IMR-90 (cell line): ENCODE data around the gene DDX42. TPM values are rescaled to one million over a fixed set of nuclear protein-coding genes. Genes with fewer than 3 reads are reported as not detected.

Source experiments
- ATAC-seq: fragments of 200-7000 bp; cut with Tn5 transposase; 2 replicates; pipeline ENCODE4 v1.9.1; 2020; ENCODE audit warnings: low read depth, mild to moderate bottlenecking, moderate library complexity
- BruUV-seq: library from RNA; stranded (reverse); fragments of 400-500 nt; replicated peaks from 2 replicates; lab custom pipeline; 2021; lab: Mats Ljungman, UMichigan
- CTCF ChIA-PET: fragments of 300-600 bp; formaldehyde crosslinking; extraction: SDS; loops from one replicate; lab custom pipeline; 2021; ENCODE audit warnings: antibody characterized with exemption; lab: Yijun Ruan, JAX
- POLR2A ChIA-PET: fragments of 300-600 bp; sonication (Branson Sonifier 250); formaldehyde crosslinking; loops from one replicate; lab custom pipeline; 2022; ENCODE audit warnings: antibody characterized with exemption; ENCODE audit not compliant: unreplicated experiment; lab: Charles Lee
- DNase-seq: peaks from one replicate; pipeline ENCODE4 v3.0.0; 2013
- H2AFZ ChIP-seq: replicated peaks from 2 replicates; pipeline ENCODE3; 2013; ENCODE audit warnings: low read length, mild to moderate bottlenecking; ENCODE audit not compliant: poor library complexity
- H2AK5ac ChIP-seq: 2 replicates; pipeline ENCODE4 v1.6.1; 2013; ENCODE audit warnings: low read depth, low read length, inconsistent platforms
- H2AK9ac ChIP-seq: replicated peaks from 2 replicates; pipeline ENCODE3; 2013; ENCODE audit warnings: mild to moderate bottlenecking, low read depth, low read length, moderate library complexity; ENCODE audit not compliant: poor library complexity
- H2BK120ac ChIP-seq: 2 replicates; pipeline ENCODE4 v1.6.1; 2013; ENCODE audit warnings: low read depth, low read length, inconsistent platforms
- H2BK15ac ChIP-seq: 3 replicates; pipeline ENCODE4 v1.6.1; 2013; ENCODE audit warnings: low read depth, low read length, inconsistent platforms
- H2BK20ac ChIP-seq: 2 replicates; pipeline ENCODE4 v1.6.1; 2013; ENCODE audit warnings: low read depth, mild to moderate bottlenecking, inconsistent platforms, low read length, moderate library complexity
- H2BK5ac ChIP-seq: 2 replicates; pipeline ENCODE4 v1.6.1; 2013; ENCODE audit warnings: mild to moderate bottlenecking, low read depth, low read length, inconsistent platforms; ENCODE audit not compliant: poor library complexity, severe bottlenecking
- H3K14ac ChIP-seq: replicated peaks from 2 replicates; pipeline ENCODE4 v1.6.1; 2013; ENCODE audit warnings: low read depth, low read length, inconsistent platforms
- H3K18ac ChIP-seq: 2 replicates; pipeline ENCODE4 v1.6.1; 2013; ENCODE audit warnings: low read depth, low read length, control low read depth
- H3K23ac ChIP-seq: 2 replicates; pipeline ENCODE4 v1.6.1; 2013; ENCODE audit warnings: low read depth, low read length, inconsistent platforms
- H3K27ac ChIP-seq: 2 replicates; pipeline ENCODE4 v1.5.1; 2013; ENCODE audit warnings: mild to moderate bottlenecking, control low read depth, low read length; ENCODE audit not compliant: insufficient read depth
- H3K27me3 ChIP-seq: 2 replicates; pipeline ENCODE4 v1.6.1; 2013; ENCODE audit warnings: low read length; ENCODE audit not compliant: control insufficient read depth, insufficient read depth
- H3K36me3 ChIP-seq: 2 replicates; pipeline ENCODE4 v1.6.1; 2013; ENCODE audit warnings: low read length, mixed read lengths; ENCODE audit not compliant: control insufficient read depth, insufficient read depth
- H3K4ac ChIP-seq: 2 replicates; pipeline ENCODE4 v1.6.1; 2013; ENCODE audit warnings: low read depth, low read length, inconsistent platforms
- H3K4me1 ChIP-seq: 2 replicates; pipeline ENCODE4 v1.6.1; 2013; ENCODE audit warnings: low read length, mixed read lengths; ENCODE audit not compliant: control insufficient read depth, insufficient read depth
- H3K4me2 ChIP-seq: 2 replicates; pipeline ENCODE4 v1.6.1; 2013; ENCODE audit warnings: low read depth, mild to moderate bottlenecking, control low read depth, low read length, moderate library complexity
- H3K4me3 ChIP-seq: 2 replicates; pipeline ENCODE4 v1.5.1; 2013; ENCODE audit warnings: low read depth, mild to moderate bottlenecking, control low read depth, low read length, moderate library complexity; ENCODE audit not compliant: insufficient read depth
- H3K56ac ChIP-seq: 2 replicates; pipeline ENCODE4 v1.6.1; 2013; ENCODE audit warnings: low read length, inconsistent platforms; ENCODE audit not compliant: insufficient read depth; ENCODE audit errors: extremely low read depth
- H3K79me1 ChIP-seq, 2 experiments: 2 replicates each; pipeline ENCODE4 v1.6.1; 2013; ENCODE audit warnings: low read length in 2 of 2, inconsistent platforms in 1 of 2, low read depth in 1 of 2
- H3K9ac ChIP-seq: 2 replicates; pipeline ENCODE4 v1.6.1; 2013; ENCODE audit warnings: low read depth, low read length, control low read depth
- H3K9me1 ChIP-seq: 2 replicates; pipeline ENCODE4 v1.6.1; 2013; ENCODE audit warnings: low read length, inconsistent platforms; ENCODE audit not compliant: insufficient read depth
- H3K9me3 ChIP-seq: 2 replicates; pipeline ENCODE4 v1.6.1; 2013; ENCODE audit warnings: low read length; ENCODE audit not compliant: control insufficient read depth, insufficient read depth
- H4K20me1 ChIP-seq: 2 replicates; pipeline ENCODE4 v1.6.1; 2013; ENCODE audit warnings: low read length, inconsistent platforms; ENCODE audit not compliant: insufficient read depth
- H4K5ac ChIP-seq: 2 replicates; pipeline ENCODE4 v1.6.1; 2013; ENCODE audit warnings: mild to moderate bottlenecking, low read depth, low read length, control low read depth
- H4K8ac ChIP-seq, 2 experiments: 2 replicates each; pipeline ENCODE4 v1.6.1; 2013; ENCODE audit warnings: low read depth in 2 of 2, low read length in 2 of 2, control low read depth in 1 of 2, inconsistent platforms in 1 of 2
- H4K91ac ChIP-seq: 2 replicates; pipeline ENCODE4 v1.6.1; 2013; ENCODE audit warnings: low read depth, low read length, inconsistent platforms; ENCODE audit not compliant: insufficient read depth
- BHLHE40 ChIP-seq: fragments of 150-350 bp; IDR thresholded peaks from 2 replicates; pipeline ENCODE4 v1.6.1; 2016; ENCODE audit warnings: mild to moderate bottlenecking, low read depth, low read length
- CEBPB ChIP-seq: IDR thresholded peaks from 2 replicates; pipeline ENCODE4 v1.6.1; 2012; ENCODE audit warnings: low read depth, low read length, improper control_type of control experiment
- ELK1 ChIP-seq: fragments of 150-350 bp; IDR thresholded peaks from 2 replicates; pipeline ENCODE4 v1.6.1; 2016; ENCODE audit warnings: low read depth, mild to moderate bottlenecking, low read length, moderate library complexity, borderline replicate concordance
- FOS ChIP-seq: fragments of 150-350 bp; IDR thresholded peaks from 2 replicates; pipeline ENCODE4 v1.6.1; 2016; ENCODE audit warnings: low read depth, low read length
- MXI1 ChIP-seq: IDR thresholded peaks from 2 replicates; pipeline ENCODE4 v1.6.1; 2012; ENCODE audit warnings: low read depth, mild to moderate bottlenecking, low read length, moderate library complexity, borderline replicate concordance
- NFE2L2 ChIP-seq: fragments of 150-350 bp; IDR thresholded peaks from 2 replicates; pipeline ENCODE4 v1.6.1; 2016; ENCODE audit warnings: low read depth, mild to moderate bottlenecking, low read length
- RAD21 ChIP-seq: IDR thresholded peaks from 2 replicates; pipeline ENCODE4 v1.6.1; 2012; ENCODE audit warnings: low read length, improper control_type of control experiment
- RFX5 ChIP-seq: IDR thresholded peaks from 2 replicates; pipeline ENCODE4 v1.8.0; 2012; ENCODE audit warnings: low read depth, mild to moderate bottlenecking, low read length, moderate library complexity
- SMC3 ChIP-seq: fragments of 150-350 bp; IDR thresholded peaks from 2 replicates; pipeline ENCODE4 v1.6.1; 2016; ENCODE audit warnings: low read depth, mild to moderate bottlenecking, antibody characterized with exemption, low read length, moderate library complexity
- USF2 ChIP-seq: fragments of 150-350 bp; IDR thresholded peaks from 2 replicates; pipeline ENCODE4 v1.6.1; 2017; ENCODE audit warnings: mild to moderate bottlenecking, antibody characterized with exemption, low read length, low read depth
- WGBS, 2 experiments: methylation state at CpG; one replicate each; pipeline versions ENCODE4 v1.1.5 to v1.1.7; 2013; ENCODE audit warnings: missing lambda C conversion rate in 2 of 2; ENCODE audit not compliant: insufficient read length in 1 of 2; ENCODE audit errors: extremely low coverage in 2 of 2; 5-methylcytosine and 5-hydroxymethylcytosine counted together
- dilution Hi-C: fragments of 300-500 bp; cut with HindIII; formaldehyde crosslinking; loops from one replicate; pipeline ENCODE4 v1.14.3; 2018; ENCODE audit warnings: low sequenced_read_pairs; ENCODE audit not compliant: unreplicated experiment
- in situ Hi-C: fragments of 300-500 bp; cut with MboI; formaldehyde crosslinking; loops from 3 replicates; pipeline ENCODE4 v1.14.3; 2019; ENCODE audit warnings: low sequenced_read_pairs, inconsistent platforms, mixed read lengths
- intact Hi-C: fragments of 100-400 bp; cut with micrococcal nuclease; formaldehyde crosslinking; loops from 2 replicates; pipeline ENCODE4 v1.10.0; 2022
- polyA plus RNA-seq, 3 experiments: library from polyadenylated mRNA; depleted of rRNA; stranded (reverse); fragments of >200 nt; gene quantifications; 2 replicates each; pipeline ENCODE4 v1.2.3, GENCODE V29; 2012; ENCODE audit warnings: low replicate concordance in 1 of 3
- total RNA-seq: library from RNA; depleted of rRNA; stranded (reverse); fragments of >200 nt; gene quantifications from 2 replicates; pipeline ENCODE4 v1.2.3, GENCODE V29; 2012
- TF ChIP-seq, protein P1 (sequence below): conservative IDR thresholded peaks from 2 replicates; pipeline ENCODE4 v1.5.1; 2012; ENCODE audit warnings: mild to moderate bottlenecking, low read depth, low read length, improper control_type of control experiment

The DDX42 gene
- total and polyA plus RNA-seq, 2 of the 4 experiments (the other 2 are of a cell fraction), result 75.8 to 91.5 TPM

DNA sequence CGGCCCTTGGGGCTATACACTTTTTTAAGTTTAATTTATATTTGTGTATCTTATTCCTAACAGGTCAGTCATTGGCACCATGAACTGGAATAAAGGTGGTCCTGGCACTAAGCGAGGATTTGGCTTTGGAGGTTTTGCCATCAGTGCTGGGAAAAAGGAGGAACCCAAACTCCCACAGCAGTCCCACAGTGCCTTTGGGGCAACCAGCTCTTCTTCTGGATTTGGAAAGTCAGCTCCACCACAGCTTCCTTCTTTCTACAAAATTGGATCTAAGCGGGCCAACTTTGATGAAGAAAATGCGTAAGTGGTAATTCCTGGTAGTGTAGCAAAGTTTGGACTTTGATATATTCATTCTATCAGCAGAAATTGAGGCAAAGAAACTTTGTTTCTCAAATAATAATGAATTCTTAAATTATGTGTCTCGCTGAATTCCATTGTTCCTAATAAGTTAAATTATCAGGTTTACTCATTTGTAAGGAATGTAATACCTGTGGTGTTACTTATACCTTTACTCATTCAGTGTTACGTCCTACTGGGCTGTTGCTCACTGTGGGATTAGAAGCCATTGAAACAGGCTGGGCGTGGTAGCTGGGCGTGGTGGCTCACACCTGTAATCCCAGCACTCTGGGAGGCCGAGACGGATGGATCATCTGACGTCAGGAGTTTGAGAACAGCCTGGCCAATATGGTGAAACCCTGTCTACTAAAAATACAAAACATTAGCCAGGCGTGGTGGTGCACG lies 13.2 kb downstream of the DDX42 start:
- H2BK15ac ChIP-seq, result no peak overlapping the region
- H3K14ac ChIP-seq, result no peak overlapping the region
- H3K23ac ChIP-seq, result no peak overlapping the region
- peaks cover 6% of the 10 kb centered on the region; the same call in 1 of the 2 replicates for H3K4me1 ChIP-seq
- no peak overlapping the region for H3K4ac ChIP-seq
- H4K8ac ChIP-seq, result no peak overlapping the region
- dilution Hi-C loops, result no loop called here
- DNase-seq, result no peak
- H3K4me3 ChIP-seq, result no peak overlapping the region
- no peak overlapping the region for H2AK5ac ChIP-seq
- H4K5ac ChIP-seq, result no peak overlapping the region
- peaks cover 12% of the 10 kb centered on the region for H3K9me1 ChIP-seq
- no peak overlapping the region for H2BK5ac ChIP-seq
- H3K9me3 ChIP-seq, result no peaks in the 10 kb centered on the region
- H2AK9ac ChIP-seq, result no peak overlapping the region
- no peak overlapping the region for H2BK20ac ChIP-seq
- H2AFZ ChIP-seq, result no peak overlapping the region
- in situ Hi-C loops, result no loop called here
- TF ChIP-seq, protein P1, sequence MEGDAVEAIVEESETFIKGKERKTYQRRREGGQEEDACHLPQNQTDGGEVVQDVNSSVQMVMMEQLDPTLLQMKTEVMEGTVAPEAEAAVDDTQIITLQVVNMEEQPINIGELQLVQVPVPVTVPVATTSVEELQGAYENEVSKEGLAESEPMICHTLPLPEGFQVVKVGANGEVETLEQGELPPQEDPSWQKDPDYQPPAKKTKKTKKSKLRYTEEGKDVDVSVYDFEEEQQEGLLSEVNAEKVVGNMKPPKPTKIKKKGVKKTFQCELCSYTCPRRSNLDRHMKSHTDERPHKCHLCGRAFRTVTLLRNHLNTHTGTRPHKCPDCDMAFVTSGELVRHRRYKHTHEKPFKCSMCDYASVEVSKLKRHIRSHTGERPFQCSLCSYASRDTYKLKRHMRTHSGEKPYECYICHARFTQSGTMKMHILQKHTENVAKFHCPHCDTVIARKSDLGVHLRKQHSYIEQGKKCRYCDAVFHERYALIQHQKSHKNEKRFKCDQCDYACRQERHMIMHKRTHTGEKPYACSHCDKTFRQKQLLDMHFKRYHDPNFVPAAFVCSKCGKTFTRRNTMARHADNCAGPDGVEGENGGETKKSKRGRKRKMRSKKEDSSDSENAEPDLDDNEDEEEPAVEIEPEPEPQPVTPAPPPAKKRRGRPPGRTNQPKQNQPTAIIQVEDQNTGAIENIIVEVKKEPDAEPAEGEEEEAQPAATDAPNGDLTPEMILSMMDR, result no peak
- TF ChIP-seq NFE2L2, result no peak
- TF ChIP-seq CEBPB, result no peak
- TF ChIP-seq ELK1, result no peak
- no peak for TF ChIP-seq SMC3
- TF ChIP-seq RAD21, result no peak
- no peak for TF ChIP-seq FOS
- no peak for TF ChIP-seq RFX5
- TF ChIP-seq USF2, result no peak
- TF ChIP-seq BHLHE40, result no peak
- no peak for TF ChIP-seq MXI1
- H3K18ac ChIP-seq, result no peak overlapping the region
- H3K36me3 ChIP-seq, result peaks cover 40% of the 10 kb centered on the region
- ChIA-PET CTCF (no interaction called here), POLR2A (no interaction called here)
- no peak overlapping the region for H2BK120ac ChIP-seq
- no peak for ATAC-seq
- H3K9ac ChIP-seq, result no peak overlapping the region
- no peak overlapping the region for H4K91ac ChIP-seq
- H4K20me1 ChIP-seq, result peaks cover 79% of the 10 kb centered on the region
- 100% methylated on average over 1 of the region's 13 CpGs; no CpG with 5 or more reads in 1 of the 2 experiments for WGBS, 2 experiments
- no peak overlapping the region for H3K27ac ChIP-seq
- intact Hi-C loops, result no loop called here
- peaks cover 16 to 66% of the 10 kb centered on the region in 2 experiments; a peak in 3 of 4 replicates for H3K79me1 ChIP-seq
- H3K27me3 ChIP-seq, result no peaks in the 10 kb centered on the region
- no peak overlapping the region for H3K56ac ChIP-seq
- no peak overlapping the region for H3K4me2 ChIP-seq
- BruUV-seq, result no TSS peak
